GM19438 (cell line): Measurements from ENCODE around the gene DNAJC17.

Source experiments
- ATAC-seq: cut with Tn5 transposase; IDR thresholded peaks from one replicate; pipeline ENCODE4 v1.9.1; 2021; ENCODE audit warnings: low read depth; ENCODE audit not compliant: unreplicated experiment

The DNAJC17 gene

DNA sequence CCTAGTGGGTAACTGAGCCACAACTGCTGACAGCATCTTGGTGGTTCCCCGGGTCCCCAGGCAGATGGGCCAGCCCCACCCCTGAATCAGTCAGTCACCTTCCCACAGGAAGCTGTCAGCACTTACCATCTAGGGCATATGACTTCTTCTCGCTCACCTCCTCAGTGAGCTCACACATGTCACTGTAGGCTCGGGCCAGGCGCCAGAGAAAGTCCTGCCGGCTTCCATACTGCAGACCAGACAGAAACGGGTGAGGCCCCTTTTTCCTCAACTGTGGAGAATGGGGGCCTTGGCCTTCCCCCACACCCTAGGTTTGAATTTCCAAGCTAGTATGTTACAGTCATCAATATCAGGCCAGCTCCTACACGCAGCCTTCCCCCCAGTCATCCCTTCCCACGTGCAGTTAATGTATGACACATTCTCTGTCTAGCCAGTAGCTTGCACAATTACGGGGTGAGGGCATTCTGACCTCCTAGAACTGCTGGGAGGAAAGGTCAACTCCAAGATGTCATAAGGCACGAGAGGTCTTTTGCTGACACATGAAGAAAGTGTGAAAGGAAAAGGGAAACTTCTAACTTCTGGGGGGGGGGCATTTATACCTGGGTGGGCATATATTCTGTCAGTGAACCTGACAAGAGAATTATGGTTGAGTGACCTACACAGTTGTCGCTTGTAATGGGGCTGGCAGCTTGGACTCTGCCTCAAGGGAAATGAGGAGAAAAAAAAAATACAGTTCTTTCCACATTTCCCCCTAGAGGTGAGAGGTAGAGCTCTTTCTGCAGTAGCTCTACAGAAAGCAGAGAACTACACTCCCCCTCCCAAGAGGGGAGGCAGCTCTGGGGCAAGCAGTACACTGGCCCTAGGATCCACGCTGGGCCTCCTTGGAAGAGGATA lies 63.1 kb downstream of the DNAJC17 start:
- ATAC-seq: no peak

DNA sequence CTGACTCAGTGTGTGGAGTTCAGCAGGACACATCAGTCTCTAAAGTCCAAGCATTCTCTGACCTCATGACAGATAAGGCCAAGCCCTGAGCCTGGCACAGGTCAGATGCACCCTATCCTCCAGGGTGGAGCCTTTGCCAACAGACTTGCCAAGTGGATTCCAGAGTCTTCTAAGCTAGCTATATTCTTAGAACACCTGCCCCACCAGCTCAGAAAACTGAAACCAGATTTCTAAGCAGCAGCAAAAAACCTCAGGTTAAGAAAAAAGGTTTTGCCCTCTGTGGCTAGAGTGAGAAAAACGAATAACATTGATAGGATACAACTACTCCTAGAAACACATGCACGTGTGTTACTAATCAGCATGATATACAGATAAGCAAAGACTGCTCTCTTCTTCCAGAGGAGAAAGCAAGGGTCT lies 63.8 kb downstream of the DNAJC17 start:
- no peak for ATAC-seq

DNA sequence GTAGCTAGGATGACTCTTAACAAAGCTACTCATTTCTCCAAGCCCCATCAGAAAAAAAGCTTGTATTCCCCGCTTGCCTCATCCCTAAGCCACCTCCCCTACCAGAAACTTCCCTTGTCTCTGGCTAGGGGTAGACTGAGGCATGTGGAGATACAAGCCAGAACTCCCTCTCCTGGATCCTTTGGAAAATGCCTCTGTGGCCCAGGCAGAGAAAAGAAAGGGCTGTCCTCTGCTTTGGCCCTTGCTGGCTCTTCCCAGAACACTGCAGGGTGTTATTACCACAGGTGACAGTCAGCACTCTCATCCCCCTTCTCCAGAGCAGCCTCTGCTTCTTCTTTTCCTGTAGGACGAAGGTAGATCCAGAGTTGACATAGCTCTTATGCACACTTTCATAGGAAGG lies 67.4 kb downstream of the DNAJC17 start:
- no peak for ATAC-seq

DNA sequence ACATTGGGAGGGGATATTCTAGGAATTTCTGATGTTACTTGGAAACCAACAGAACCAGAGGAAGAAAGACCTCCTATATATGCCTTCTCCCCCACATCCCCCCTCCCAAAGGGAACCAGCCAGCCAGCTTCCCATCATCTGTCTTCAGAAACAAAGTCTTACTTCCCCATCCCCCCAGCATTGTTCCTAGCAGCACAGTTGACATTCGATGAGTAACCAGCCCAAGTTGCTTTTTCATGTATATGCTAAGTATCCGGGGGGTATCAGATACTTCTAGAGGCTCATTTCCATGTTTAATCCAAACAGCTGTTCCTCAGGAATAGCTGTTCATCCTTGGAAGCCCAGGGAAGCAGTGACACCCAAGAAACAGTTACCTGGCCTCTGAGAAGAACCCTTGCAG lies 68.2 kb downstream of the DNAJC17 start:
- ATAC-seq: no peak

DNA sequence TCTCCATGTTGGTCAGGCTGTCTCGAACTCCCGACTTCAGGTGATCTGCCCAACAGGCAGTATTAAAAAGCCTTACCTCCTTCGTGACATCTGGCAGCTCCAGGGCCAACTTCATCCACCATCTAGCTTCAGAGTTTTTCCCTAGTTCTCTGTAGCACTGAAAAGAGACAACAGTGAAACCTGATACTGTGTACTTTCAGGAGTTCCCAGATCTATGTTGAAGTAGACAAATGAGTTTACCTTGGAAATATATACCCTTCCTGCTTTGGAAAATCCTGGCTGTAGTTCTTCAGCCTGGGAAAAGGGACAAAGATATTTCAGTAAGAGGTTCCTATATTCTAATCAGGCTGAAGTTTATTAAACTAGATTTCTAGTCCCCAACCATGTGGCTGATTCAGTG lies 70.2 kb downstream of the DNAJC17 start:
- no peak for ATAC-seq

DNA sequence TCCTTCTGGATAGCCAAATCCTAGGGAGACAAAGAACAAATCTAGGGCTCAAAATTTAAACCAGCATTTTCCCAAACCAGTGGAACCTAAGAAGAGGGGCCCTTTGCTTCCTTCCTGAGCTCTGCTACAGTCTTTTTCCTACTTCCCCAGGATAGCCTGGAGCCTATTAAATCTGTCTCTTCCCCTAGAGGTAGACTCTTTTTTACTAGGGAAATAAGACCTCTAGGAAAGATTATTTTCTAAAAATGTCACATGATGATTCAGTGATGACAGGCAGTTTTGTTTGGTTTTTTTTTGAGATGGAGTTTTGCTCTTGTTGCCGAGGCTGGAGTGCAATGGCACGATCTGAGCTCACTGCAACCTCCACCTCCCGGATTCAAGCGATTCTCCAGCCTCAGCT lies 70.7 kb downstream of the DNAJC17 start:
- ATAC-seq: no peak

DNA sequence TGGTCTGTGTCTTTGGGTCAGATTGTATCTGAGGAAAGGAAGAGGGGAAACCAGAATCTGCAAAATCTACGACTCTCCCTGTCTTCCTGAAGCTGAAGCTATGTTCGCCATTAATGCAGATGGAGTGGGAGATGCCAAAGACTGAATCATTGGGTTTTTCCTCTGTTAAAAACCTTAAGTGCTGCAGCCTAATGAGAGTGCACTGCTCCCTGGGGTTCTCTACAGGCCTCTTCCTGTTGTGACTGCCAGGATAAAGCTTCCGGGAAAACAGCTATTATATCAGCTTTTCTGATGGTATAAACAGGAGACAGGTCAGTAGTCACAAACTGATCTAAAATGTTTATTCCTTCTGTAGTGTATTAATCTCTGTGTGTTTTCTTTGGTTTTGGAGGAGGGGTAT lies 76.2 kb downstream of the DNAJC17 start:
- no peak for ATAC-seq

DNA sequence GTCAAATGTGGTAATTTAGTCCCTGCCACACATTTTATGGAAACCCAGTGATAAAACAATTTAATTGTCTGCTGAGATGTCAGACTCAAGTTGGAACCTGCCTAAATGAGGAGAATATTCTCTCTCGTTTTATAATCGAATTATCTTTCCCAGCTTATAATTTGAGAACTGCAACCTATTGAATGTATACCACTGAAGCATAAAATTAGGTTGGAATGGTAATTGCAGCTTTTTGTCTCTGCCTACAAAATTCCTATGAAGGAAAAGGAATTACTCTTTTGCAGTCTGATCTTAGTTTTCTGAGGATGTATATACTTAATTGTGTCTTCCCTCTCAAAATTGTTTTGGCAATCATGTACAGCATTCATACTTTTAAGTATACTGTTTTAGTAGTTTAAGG lies 83.4 kb downstream of the DNAJC17 start:
- ATAC-seq: no peak

DNA sequence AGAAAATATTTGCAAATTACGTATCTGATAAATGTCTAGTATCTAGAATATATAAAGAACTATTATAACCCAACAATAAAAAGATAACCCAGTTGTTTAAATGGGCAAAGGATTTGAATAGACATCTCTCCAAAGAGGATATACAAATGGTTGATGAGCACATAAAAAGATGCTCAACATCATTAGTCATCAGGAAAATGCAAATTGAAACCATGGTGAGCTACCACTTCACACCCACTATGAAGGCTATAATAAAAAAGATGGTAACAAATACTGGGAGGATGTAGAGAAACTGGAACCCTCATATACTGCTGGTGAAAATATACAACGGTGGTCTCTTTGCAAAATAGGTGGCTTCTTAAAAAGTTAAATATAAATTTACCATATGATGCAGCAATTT lies 84.3 kb downstream of the DNAJC17 start:
- no peak for ATAC-seq

DNA sequence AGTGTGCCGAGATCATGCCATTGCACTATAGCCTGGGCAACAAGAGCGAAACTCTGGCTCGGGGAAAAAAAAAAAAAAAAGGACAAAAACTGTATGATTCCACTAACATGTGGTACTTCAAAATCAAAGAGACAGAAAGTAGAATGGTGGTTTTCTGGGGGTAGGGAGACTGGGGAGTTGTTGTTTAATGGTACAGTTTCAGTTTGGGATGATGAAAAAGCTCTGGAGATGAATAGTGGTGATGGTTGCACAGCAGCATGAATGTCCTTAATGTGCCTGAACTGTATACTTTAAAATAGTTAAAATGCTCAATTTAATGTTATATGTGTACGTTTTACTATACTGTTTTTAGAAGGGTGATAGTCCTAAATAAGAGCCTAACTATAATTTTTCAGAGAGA lies 84.9 kb downstream of the DNAJC17 start:
- ATAC-seq: no peak

DNA sequence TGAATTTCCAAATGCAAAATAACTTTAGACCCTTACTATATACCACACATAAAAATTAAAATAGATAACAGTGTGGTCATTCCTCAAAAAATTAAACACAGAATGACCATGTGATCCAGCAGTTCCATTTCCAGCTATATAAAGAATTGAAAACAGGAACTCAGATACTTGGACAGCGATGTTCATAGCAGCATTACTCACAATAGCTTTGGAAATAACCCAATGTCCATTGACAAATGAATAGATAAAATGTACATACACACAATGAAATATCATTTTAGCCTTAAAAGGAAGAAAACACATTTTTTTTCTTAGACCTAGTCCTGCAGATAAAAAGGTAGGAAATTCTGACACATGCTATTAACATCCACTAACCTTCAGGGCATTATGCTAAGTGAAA lies 85.6 kb downstream of the DNAJC17 start:
- no peak for ATAC-seq

DNA sequence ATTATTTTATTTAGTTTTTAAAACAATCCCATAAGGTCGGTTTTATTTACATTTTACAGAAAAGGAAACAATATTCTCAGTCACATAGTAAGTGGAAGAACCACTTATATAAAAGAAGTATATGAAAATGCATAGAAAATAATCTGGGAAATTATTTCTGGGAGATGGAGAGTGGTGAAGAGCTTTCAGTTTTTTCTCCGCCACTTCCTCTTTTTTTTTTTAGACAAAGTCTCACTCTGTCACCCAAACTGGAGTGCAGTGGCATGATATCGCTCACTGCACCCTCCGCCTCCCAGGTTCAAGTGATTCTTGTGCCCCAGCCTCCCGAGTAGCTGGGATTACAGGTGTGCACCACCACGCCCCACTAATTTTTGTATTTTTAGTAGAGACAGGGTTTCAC lies 91.1 kb downstream of the DNAJC17 start:
- no peak for ATAC-seq
